B cell (primary cell): ENCODE measurements around the gene SETBP1. TPM values are rescaled to one million over a fixed set of nuclear protein-coding genes. Genes with fewer than 3 reads are reported as not detected.

ENCODE experiments used
- ATAC-seq: fragments of 200-7000 bp; cut with Tn5 transposase; one replicate; pipeline ENCODE4 v1.10.0; 2021; ENCODE audit warnings: low read depth, mild to moderate bottlenecking, moderate number of reproducible peaks, moderate library complexity
- CTCF ChIA-PET: fragments of 350-600 bp; sonication (Branson Sonifier 250); formaldehyde crosslinking; loops from one replicate; lab custom pipeline; 2021; ENCODE audit warnings: antibody characterized with exemption, inconsistent platforms; lab: Charles Lee
- POLR2A ChIA-PET: fragments of 350-600 bp; sonication (Branson Sonifier 250); formaldehyde crosslinking; loops from one replicate; lab custom pipeline; 2021; ENCODE audit warnings: antibody characterized with exemption; lab: Charles Lee
- DNase-seq: peaks from one replicate; pipeline ENCODE4 v3.0.0; 2013
- H2AFZ ChIP-seq: 2 replicates; pipeline ENCODE4 v1.6.1; 2012; ENCODE audit warnings: mild to moderate bottlenecking, low read depth, low read length; ENCODE audit not compliant: insufficient read depth, poor library complexity, severe bottlenecking
- H3K27ac ChIP-seq, 2 donors: 1 replicate in 1 of 2; 2 replicates in 1 of 2; pipeline ENCODE4 v1.5.1; 2012 to 2013; ENCODE audit warnings: low read length in 2 of 2, mild to moderate bottlenecking in 2 of 2, moderate library complexity in 1 of 2
- H3K27me3 ChIP-seq, 4 experiments: fragments of 200-600 bp in 1 of 4; sonication (generic) in 1 of 4; replicated peaks in 1 of 4; 1 replicate in 2 of 4; 2 replicates in 2 of 4; pipeline versions ENCODE4 v1.6.1 to v1.7.0; 2013 to 2016; ENCODE audit warnings: low read length in 3 of 4, mild to moderate bottlenecking in 2 of 4, mixed read lengths in 1 of 4, moderate library complexity in 1 of 4; ENCODE audit not compliant: insufficient read depth in 4 of 4, control insufficient read depth in 3 of 4; ENCODE audit errors: control extremely low read depth in 1 of 4
- H3K36me3 ChIP-seq, 2 experiments: replicated peaks in 1 of 2; 1 replicate in 1 of 2; 2 replicates in 1 of 2; pipeline versions ENCODE4 v1.6.1 to v1.7.1; 2013; ENCODE audit warnings: low read length in 1 of 2; ENCODE audit not compliant: insufficient read depth in 2 of 2, control insufficient read depth in 1 of 2; ENCODE audit errors: control extremely low read depth in 1 of 2, extremely low read depth in 1 of 2
- H3K4me1 ChIP-seq, 2 donors: fragments of 200-600 bp in 1 of 2; sonication (generic) in 1 of 2; 1 replicate in 1 of 2; 2 replicates in 1 of 2; pipeline versions ENCODE4 v1.5.1 to v1.6.1; 2013 to 2017; ENCODE audit warnings: low read length in 2 of 2; ENCODE audit not compliant: control insufficient read depth in 2 of 2, insufficient read depth in 2 of 2
- H3K4me2 ChIP-seq: replicated peaks from 2 replicates; pipeline ENCODE3; 2012; ENCODE audit warnings: mild to moderate bottlenecking, low read depth, low read length; ENCODE audit not compliant: poor library complexity, severe bottlenecking
- H3K4me3 ChIP-seq, 5 experiments: fragments of 200-600 bp in 1 of 5; sonication (generic) in 1 of 5; 1 replicate in 3 of 5; 2 replicates in 2 of 5; pipeline versions ENCODE4 v1.5.1 to v1.7.0; 2011 to 2016; ENCODE audit warnings: low read length in 4 of 5, mild to moderate bottlenecking in 4 of 5, low read depth in 2 of 5, control low read depth in 1 of 5, moderate library complexity in 1 of 5; ENCODE audit not compliant: insufficient read depth in 1 of 5; ENCODE audit errors: control extremely low read depth in 1 of 5, extremely low read depth in 1 of 5
- H3K79me2 ChIP-seq: fragments of 200-600 bp; sonication (generic); one replicate; pipeline ENCODE4 v1.6.0; 2016; ENCODE audit warnings: low read length; ENCODE audit not compliant: control insufficient read depth, insufficient read depth
- H3K9ac ChIP-seq: fragments of 200-600 bp; sonication (generic); 2 replicates; pipeline ENCODE4 v1.6.1; 2017; ENCODE audit warnings: mild to moderate bottlenecking, low read length, moderate library complexity
- H3K9me3 ChIP-seq, 3 donors: one replicate each; pipeline versions ENCODE4 v1.6.1 to v1.7.1; 2013; ENCODE audit warnings: low read length in 2 of 3; ENCODE audit not compliant: control insufficient read depth in 2 of 3, insufficient read depth in 1 of 3; ENCODE audit errors: control extremely low read depth in 1 of 3
- H4K20me1 ChIP-seq: 2 replicates; pipeline ENCODE4 v1.6.0; 2012; ENCODE audit warnings: mild to moderate bottlenecking, low read length; ENCODE audit not compliant: insufficient read depth, control insufficient read depth, poor library complexity, severe bottlenecking
- H3K27ac Mint-ChIP-seq: one replicate; pipeline ENCODE4 v1.8.0; 2021; ENCODE audit warnings: mixed read lengths
- H3K27me3 Mint-ChIP-seq: one replicate; pipeline ENCODE4 v1.8.0; 2021; ENCODE audit warnings: mixed read lengths
- H3K4me1 Mint-ChIP-seq: one replicate; pipeline ENCODE4 v1.8.0; 2021; ENCODE audit warnings: mixed read lengths
- H3K4me3 Mint-ChIP-seq: one replicate; pipeline ENCODE4 v1.8.0; 2021; ENCODE audit warnings: mixed read lengths
- H3K9me3 Mint-ChIP-seq: one replicate; pipeline ENCODE4 v1.8.0; 2022; ENCODE audit warnings: mixed read lengths; ENCODE audit not compliant: insufficient read depth
- EZH2 ChIP-seq: IDR thresholded peaks from 2 replicates; pipeline ENCODE4 v1.6.1; 2012; ENCODE audit warnings: borderline replicate concordance, low read depth, mild to moderate bottlenecking, moderate library complexity, low read length; ENCODE audit not compliant: insufficient read depth, poor library complexity, severe bottlenecking
- WGBS: methylation state at CpG from one replicate; pipeline ENCODE4 v1.1.5; 2013; ENCODE audit warnings: missing lambda C conversion rate; ENCODE audit not compliant: insufficient coverage; 5-methylcytosine and 5-hydroxymethylcytosine counted together
- intact Hi-C: fragments of 100-400 bp; cut with micrococcal nuclease; formaldehyde crosslinking; loops from one replicate; pipeline ENCODE4 v1.10.0; 2022
- polyA plus RNA-seq: library from polyadenylated mRNA; depleted of rRNA; stranded (reverse); fragments of >200 nt; gene quantifications from 2 replicates; pipeline ENCODE4 v1.2.3, GENCODE V29; 2012
- total RNA-seq, 2 donors: library from RNA; stranded (reverse); fragments of 120-200 nt in 1 of 2; gene quantifications; 1 replicate in 1 of 2; 2 replicates in 1 of 2; pipeline versions ENCODE4 v1.2.3 to v1.2.4, GENCODE V29; 2013 to 2022
- TF ChIP-seq, protein P1 (sequence below): fragments of 200-600 bp; IDR thresholded peaks from one replicate; pipeline ENCODE4 v1.8.0; 2022; ENCODE audit warnings: antibody characterized with exemption, mild to moderate bottlenecking

SETBP1 gene
- total and polyA plus RNA-seq, 2 donors (not counting 1 experiment from before 2014, with no cell fraction given) = 15.1 to 129 TPM

DNA sequence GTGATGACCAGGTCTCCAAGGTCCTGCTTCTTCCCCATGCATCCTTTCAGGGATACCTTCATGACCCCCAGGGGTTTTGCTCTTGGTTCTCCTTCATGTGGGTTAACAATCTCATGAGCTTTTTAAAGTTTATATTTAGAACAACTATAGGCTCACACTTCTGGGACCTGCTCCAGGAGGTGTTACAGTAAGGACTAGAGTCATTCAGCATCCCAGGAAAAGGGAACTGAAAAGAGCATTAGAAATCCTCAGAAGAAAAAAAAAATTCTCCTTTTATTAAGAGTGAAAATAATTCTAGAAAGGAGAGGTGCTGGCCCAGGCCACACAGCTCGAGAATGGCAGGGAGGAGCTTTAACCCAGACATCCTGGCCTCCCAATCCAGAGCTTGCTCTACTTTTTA lies 66.5 kb downstream of the SETBP1 start:
- ChIA-PET POLR2A (interaction anchor here (1.1 to 1.5 kb wide), 3 partner anchors 9 to 15 kb away, joined by 3 to 4 read pairs (median 3); no protein-coding TSS in a partner anchor), CTCF (interaction anchor here (1.1 to 1.6 kb wide), 3 partner anchors 9 to 68 kb away, joined by 3 to 6 read pairs (median 3); no protein-coding TSS in a partner anchor)
- intact Hi-C loops = no loop called here
- no peak overlapping the region for H2AFZ ChIP-seq
- H4K20me1 ChIP-seq = peaks cover 5% of the 10 kb centered on the region
- no peak overlapping the region for H3K9ac ChIP-seq
- no CpG with 5 or more reads among the region's 1 CpG for WGBS
- H3K9me3 ChIP-seq = peaks cover 0 to 6% (median 0%) of the 10 kb centered on the region in 3 donors
- Mint-ChIP-seq H3K27ac (peak overlapping the region; percentile 60), H3K4me3 (no peak overlapping the region), H3K4me1 (peaks cover 86% of the 10 kb centered on the region), H3K9me3 (no peaks in the 10 kb centered on the region), H3K27me3 (no peaks in the 10 kb centered on the region)
- H3K27me3 ChIP-seq = no peaks in the 10 kb centered on the region
- peaks cover 3 to 18% of the 10 kb centered on the region in 2 experiments for H3K36me3 ChIP-seq
- peak overlapping the region in 1 of 2 donors; percentile 5 for H3K27ac ChIP-seq
- no peak overlapping the region for H3K4me2 ChIP-seq
- peaks cover 86% of the 10 kb centered on the region for H3K79me2 ChIP-seq
- ATAC-seq (no peak), DNase-seq (no peak)
- H3K4me3 ChIP-seq = no peak overlapping the region
- no peak for TF ChIP-seq EZH2
- TF ChIP-seq, protein P1, sequence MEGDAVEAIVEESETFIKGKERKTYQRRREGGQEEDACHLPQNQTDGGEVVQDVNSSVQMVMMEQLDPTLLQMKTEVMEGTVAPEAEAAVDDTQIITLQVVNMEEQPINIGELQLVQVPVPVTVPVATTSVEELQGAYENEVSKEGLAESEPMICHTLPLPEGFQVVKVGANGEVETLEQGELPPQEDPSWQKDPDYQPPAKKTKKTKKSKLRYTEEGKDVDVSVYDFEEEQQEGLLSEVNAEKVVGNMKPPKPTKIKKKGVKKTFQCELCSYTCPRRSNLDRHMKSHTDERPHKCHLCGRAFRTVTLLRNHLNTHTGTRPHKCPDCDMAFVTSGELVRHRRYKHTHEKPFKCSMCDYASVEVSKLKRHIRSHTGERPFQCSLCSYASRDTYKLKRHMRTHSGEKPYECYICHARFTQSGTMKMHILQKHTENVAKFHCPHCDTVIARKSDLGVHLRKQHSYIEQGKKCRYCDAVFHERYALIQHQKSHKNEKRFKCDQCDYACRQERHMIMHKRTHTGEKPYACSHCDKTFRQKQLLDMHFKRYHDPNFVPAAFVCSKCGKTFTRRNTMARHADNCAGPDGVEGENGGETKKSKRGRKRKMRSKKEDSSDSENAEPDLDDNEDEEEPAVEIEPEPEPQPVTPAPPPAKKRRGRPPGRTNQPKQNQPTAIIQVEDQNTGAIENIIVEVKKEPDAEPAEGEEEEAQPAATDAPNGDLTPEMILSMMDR = no peak
- H3K4me1 ChIP-seq = peaks cover 59 to 67% of the 10 kb centered on the region in 2 donors

DNA sequence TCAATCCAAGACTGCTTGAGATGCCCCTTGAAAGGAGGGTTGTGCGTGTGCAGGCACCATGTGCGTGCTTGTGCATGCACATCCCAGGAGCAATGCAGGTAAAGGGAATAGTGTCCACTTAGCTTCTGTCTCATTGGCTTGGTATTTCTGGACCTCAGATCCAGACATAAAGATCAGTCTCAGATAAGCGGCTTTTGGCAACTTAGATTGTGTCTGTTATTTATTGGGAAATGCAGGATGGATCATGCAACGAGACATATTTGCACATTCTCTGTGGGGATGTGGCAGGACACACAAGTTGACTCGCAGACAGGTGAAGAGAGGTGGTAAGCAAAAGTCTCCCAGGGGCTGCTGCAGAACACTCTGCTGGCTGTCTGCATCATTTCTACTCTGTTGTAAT lies 67.9 kb downstream of the SETBP1 start:
- Histone ChIP-seq H3K4me3 (no peak overlapping the region), H3K27me3 (no peaks in the 10 kb centered on the region), H3K9ac (no peak overlapping the region), H3K4me1 (peaks cover 53 to 65% of the 10 kb centered on the region in 2 donors), H3K27ac (no peak overlapping the region), H4K20me1 (peaks cover 5% of the 10 kb centered on the region), H3K4me2 (no peak overlapping the region), H3K36me3 (peaks cover 3 to 21% of the 10 kb centered on the region in 2 experiments), H3K9me3 (peaks cover 0 to 6% (median 1%) of the 10 kb centered on the region in 3 donors), H3K79me2 (peaks cover 86% of the 10 kb centered on the region), H2AFZ (no peak overlapping the region)
- intact Hi-C loops = no loop called here
- no peak for TF ChIP-seq EZH2
- TF ChIP-seq, protein P1 = no peak
- 99% methylated on average over 5 of the region's 5 CpGs for WGBS
- POLR2A ChIA-PET = interaction anchor here (1.1 to 1.3 kb wide), 2 partner anchors 11 to 17 kb away, joined by 3 to 4 read pairs; no protein-coding TSS in a partner anchor
- peaks cover 83% of the 10 kb centered on the region for H3K4me1 Mint-ChIP-seq
- no peaks in the 10 kb centered on the region for H3K27me3 Mint-ChIP-seq
- H3K27ac Mint-ChIP-seq = peak overlapping the region; percentile 44
- CTCF ChIA-PET = interaction anchor here (0.9 to 1.5 kb wide), 3 partner anchors 11 to 69 kb away, joined by 3 read pairs; no protein-coding TSS in a partner anchor
- no peak for DNase-seq
- no peak overlapping the region for H3K4me3 Mint-ChIP-seq
- ATAC-seq = no peak
- H3K9me3 Mint-ChIP-seq = no peaks in the 10 kb centered on the region
